ENCODE data around the gene STBD1.
"Not testable (repeated sequence)": the region's sequence is repeated elsewhere in the genome, so short reads cannot be mapped to it uniquely, and the experiment has no call there.

The STBD1 gene

DNA sequence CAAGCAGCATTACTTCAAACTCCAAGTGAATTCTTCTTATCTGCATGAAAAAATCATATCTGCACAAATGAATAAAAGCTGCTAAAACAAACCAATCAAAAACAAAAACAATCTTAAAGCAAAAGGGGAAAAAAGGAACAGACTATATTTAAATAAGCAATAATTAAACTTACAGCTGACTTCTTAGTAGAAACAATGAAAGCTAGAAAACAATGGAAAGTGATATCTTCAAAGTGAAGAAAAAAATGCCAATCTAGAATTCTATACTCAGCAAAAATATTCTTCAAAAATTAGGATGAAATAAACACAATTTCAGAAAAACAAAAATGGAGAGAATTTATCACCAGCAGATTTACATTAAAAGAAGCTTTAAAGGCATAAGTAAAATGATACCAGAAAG lies 20.0 kb downstream of the STBD1 start:
- no peak for DNase-seq

DNA sequence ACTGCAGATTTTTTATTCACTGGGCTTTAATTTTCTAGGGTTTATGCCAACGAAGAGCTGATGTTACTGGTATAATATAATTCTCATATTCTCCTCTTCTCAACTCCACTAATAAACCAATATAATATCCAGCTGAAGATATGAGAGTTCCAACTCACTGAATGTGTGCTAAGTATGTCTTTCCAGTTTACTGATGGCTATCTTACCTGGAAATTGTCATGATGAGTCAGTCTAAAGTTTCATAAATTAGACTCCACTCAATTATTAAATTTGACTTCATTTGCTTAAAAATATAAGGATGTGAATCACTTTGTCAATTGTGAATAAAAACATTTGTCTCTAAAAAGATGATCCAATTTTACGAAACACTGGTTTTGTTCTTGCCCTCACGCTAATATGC lies 28.4 kb downstream of the STBD1 start:
- DNase-seq = no peak

DNA sequence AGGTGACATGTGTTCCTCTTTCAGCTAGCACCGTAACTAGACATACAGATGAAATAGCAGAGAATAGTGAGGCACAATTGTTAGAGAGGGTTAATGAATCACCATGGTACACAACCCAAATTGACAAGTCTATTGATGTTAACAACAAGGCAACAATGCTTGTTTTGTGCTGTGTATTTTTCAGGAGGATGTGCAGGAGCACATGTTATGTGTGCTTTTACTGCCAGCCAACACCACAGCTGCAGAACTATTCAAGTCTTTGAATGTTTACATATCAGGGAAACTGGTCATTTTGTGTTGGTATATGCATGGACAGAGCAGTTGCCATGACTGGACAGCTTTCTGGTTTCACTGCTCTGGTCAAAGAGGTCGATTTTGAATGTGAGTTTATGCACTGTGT lies 32.8 kb downstream of the STBD1 start:
- no peak for DNase-seq

DNA sequence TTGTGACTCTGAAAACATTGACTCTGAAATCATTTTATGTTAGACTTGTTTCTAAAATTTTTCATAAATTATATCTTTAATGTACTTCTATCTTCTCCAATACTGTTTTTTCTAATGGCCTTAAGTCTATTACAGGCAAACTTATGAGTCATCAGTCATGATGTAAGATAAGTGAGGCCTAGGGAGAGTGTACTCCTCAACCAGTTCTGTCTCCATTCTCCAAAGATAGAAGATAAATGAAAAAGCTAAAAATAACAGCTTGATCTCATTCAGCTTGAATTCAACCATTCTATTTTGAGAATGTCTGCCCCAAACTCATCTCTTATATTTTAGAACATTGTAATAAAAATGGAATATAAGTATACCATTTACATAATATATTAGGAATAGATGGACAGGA lies 34.5 kb downstream of the STBD1 start:
- DNase-seq = no peak

DNA sequence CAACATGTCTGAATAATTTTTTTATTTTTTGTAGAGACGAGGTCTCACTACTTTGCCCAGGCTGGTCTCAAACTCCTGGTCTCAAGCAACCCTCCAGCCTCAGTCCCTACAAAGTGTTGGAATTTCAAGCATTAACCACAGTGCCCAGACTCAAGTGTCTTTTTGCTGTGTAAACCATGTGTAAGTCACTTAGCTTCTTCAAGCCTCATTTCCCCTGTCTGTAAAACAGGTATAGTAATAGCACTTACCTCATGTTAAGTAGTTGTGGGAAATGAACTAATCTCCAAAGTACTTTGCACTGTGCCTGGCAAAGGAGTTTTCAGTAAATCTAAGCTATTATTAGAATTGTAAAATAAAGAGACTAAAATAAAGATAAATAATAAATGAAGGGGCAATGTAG lies 35.7 kb downstream of the STBD1 start:
- DNase-seq = peak; percentile 32

DNA sequence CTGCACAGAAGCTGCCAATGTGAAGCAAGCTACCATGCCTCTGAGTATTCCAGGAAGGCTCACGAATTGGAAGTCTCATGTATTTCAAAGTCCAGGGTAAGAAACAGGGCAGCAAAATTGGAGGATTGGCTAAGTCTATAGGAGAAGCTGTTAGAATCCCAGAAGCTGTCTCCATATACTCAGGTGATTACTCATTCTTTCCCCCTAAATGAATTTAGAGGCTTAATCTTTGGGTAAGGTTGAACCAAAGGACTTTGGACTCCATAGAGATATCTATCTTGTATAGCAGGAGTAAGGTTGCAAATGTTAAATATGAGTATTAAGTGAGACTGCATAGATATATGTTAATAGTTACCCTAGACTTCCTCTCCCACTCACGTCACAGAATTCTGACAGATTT lies 36.3 kb downstream of the STBD1 start:
- no peak for DNase-seq

DNA sequence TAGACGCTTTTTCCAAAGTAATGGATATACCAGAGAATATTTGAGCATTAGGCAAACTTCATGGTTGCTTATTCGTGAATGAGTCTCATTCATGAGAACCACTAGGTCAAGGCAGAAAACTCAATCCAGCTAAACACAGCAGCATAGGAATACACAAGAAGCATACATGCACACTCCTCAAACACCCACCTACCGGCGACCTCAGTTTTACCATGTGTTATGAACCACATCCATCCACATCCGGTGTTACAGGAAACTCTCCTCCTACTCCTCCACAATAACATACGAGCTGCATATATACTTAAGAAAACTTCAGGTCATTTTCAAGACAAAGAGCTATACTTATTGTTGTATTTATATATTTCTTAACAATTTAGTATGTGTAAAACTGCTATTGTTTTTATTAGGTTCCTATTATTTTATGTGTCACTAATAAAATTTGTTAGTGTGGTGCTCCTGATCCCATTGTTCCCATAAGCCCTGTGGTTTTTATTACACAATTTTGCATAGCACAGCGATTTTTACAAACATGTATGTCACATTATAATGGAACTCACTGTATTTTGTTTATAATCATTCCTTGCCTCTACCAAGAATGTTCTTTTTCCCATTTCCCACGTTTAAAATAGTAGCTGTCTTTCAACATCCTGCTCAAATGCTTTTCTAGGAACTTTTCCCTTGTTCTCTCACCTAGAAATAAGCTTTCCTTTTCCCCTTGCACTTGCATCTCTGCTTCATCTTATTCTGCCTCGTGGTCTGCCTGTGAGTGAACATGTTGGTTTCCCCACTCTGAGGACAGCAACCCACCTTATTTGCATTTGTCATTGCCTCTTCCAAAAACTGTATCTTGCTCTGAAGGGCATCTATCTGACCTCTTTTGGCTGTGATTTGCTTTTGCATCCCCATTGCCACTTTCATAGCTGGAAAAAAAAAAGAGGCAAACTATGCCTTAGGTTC lies 48.3 kb downstream of the STBD1 start:
- DNase-seq = no peak

DNA sequence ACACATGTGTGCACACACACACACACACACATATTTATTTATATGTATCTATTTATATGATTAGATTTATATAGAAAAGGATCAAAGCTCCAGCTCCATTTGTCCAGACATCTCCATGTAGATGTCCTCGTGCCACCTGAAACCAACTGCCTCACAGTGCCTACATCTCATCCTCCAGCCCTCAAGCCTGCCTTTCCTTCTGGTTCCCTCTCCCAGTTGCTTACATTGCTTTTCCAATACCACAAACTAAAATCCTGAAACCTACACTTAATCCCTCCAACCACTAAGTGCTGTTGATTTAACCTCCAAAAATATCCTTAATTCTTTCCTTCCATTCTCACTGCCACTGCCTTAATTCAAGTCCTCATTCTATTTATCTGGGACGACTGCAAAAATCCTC lies 51.4 kb downstream of the STBD1 start:
- DNase-seq = no peak

DNA sequence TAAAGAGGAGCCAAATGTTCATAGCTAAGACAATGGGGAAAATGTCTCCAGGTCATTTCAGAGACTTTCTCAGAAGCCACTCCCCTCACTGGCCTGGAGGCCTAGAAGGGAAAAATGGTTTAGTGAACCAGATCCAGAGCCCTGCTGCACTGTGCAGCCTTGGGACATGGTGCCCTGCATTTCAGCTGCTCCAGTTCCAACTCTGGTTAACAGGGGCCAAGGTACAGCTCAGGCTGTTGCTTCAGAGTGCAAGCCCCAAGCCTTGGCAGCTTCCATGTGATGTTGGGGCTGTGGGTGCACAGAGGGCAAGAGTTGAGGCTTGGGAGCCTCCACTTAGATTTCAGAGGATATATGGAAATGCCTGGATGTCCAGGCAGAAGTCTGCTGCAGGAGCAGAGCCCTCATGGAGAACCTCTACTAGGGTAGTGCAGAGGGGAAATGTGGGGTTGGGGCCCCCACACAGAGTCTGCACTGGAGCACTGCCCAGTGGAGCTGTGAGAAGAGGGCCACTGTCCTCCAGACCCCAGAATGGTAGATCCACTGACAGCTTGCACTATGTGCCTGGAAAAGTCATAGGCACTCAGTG lies 53.4 kb downstream of the STBD1 start:
- DNase-seq = not testable (repeated sequence)
